H9 (cell line): ENCODE results near the gene OR4D2. TPM values are rescaled to one million over a fixed set of nuclear protein-coding genes. Genes with fewer than 3 reads are reported as not detected.

Experiments
- DNase-seq: peaks from one replicate; pipeline ENCODE4 v3.0.0-alpha.2; 2017
- H2AFZ ChIP-seq: one replicate; pipeline ENCODE4 v1.6.1; 2013; ENCODE audit warnings: mild to moderate bottlenecking, low read length, control low read depth, moderate library complexity
- H2AK5ac ChIP-seq: 2 replicates; pipeline ENCODE4 v1.6.1; 2013; ENCODE audit warnings: low read length, control low read depth, mixed read lengths; ENCODE audit not compliant: insufficient read length
- H2BK120ac ChIP-seq: one replicate; pipeline ENCODE4 v1.6.1; 2013; ENCODE audit warnings: low read depth, mild to moderate bottlenecking, low read length, control low read depth, inconsistent platforms; ENCODE audit not compliant: poor library complexity, severe bottlenecking
- H2BK12ac ChIP-seq: 2 replicates; pipeline ENCODE4 v1.6.1; 2013; ENCODE audit warnings: low read length, control low read depth, mixed read lengths, low read depth; ENCODE audit not compliant: insufficient read length
- H2BK15ac ChIP-seq: 2 replicates; pipeline ENCODE4 v1.6.1; 2013; ENCODE audit warnings: low read depth, low read length, control low read depth
- H2BK20ac ChIP-seq: one replicate; pipeline ENCODE4 v1.6.1; 2013; ENCODE audit warnings: low read depth, mild to moderate bottlenecking, low read length, control low read depth, inconsistent platforms; ENCODE audit not compliant: poor library complexity, severe bottlenecking
- H2BK5ac ChIP-seq: 2 replicates; pipeline ENCODE4 v1.6.1; 2013; ENCODE audit warnings: low read length, control low read depth, mixed read lengths; ENCODE audit not compliant: insufficient read length
- H3K14ac ChIP-seq: 2 replicates; pipeline ENCODE4 v1.6.1; 2013; ENCODE audit warnings: low read length, control low read depth; ENCODE audit not compliant: insufficient read depth
- H3K18ac ChIP-seq: 2 replicates; pipeline ENCODE4 v1.6.1; 2013; ENCODE audit warnings: low read depth, mild to moderate bottlenecking, mixed read lengths, low read length, control low read depth; ENCODE audit not compliant: insufficient read length
- H3K23ac ChIP-seq: 2 replicates; pipeline ENCODE4 v1.6.1; 2013; ENCODE audit warnings: low read length, control low read depth, mixed read lengths, low read depth; ENCODE audit not compliant: insufficient read length
- H3K23me2 ChIP-seq: 2 replicates; pipeline ENCODE4 v1.6.1; 2013; ENCODE audit warnings: low read depth, mild to moderate bottlenecking, mixed read lengths, low read length, control low read depth; ENCODE audit not compliant: insufficient read length, poor library complexity, severe bottlenecking
- H3K27ac ChIP-seq: 2 replicates; pipeline ENCODE4 v1.5.1; 2013; ENCODE audit warnings: low read length, control low read depth, mixed read lengths, low read depth; ENCODE audit not compliant: insufficient read length
- H3K27me3 ChIP-seq: 2 replicates; pipeline ENCODE4 v1.6.1; 2013; ENCODE audit warnings: low read length, control low read depth, inconsistent platforms; ENCODE audit not compliant: insufficient read depth
- H3K4ac ChIP-seq: 2 replicates; pipeline ENCODE4 v1.6.1; 2013; ENCODE audit warnings: low read depth, mild to moderate bottlenecking, control low read depth, inconsistent platforms, low read length, moderate library complexity
- H3K4me1 ChIP-seq: 2 replicates; pipeline ENCODE4 v1.6.1; 2013; ENCODE audit warnings: low read length, control low read depth, inconsistent platforms; ENCODE audit not compliant: insufficient read depth
- H3K4me2 ChIP-seq: 2 replicates; pipeline ENCODE4 v1.6.1; 2013; ENCODE audit warnings: low read length, control low read depth, mixed read lengths; ENCODE audit not compliant: insufficient read length, insufficient read depth
- H3K56ac ChIP-seq: 2 replicates; pipeline ENCODE4 v1.6.1; 2013; ENCODE audit warnings: low read depth, mild to moderate bottlenecking, mixed read lengths, low read length, control low read depth; ENCODE audit not compliant: insufficient read length
- H3K79me1 ChIP-seq: 2 replicates; pipeline ENCODE4 v1.6.1; 2013; ENCODE audit warnings: low read depth, mild to moderate bottlenecking, moderate library complexity, low read length, control low read depth, inconsistent platforms; ENCODE audit not compliant: insufficient read depth, poor library complexity, severe bottlenecking
- H3K79me2 ChIP-seq: 2 replicates; pipeline ENCODE4 v1.6.1; 2013; ENCODE audit warnings: low read length, control low read depth, inconsistent platforms; ENCODE audit not compliant: insufficient read depth
- H3K9ac ChIP-seq: 2 replicates; pipeline ENCODE4 v1.6.1; 2013; ENCODE audit warnings: low read length, control low read depth, mixed read lengths; ENCODE audit not compliant: insufficient read length; ENCODE audit errors: extremely low read depth
- H3K9me3 ChIP-seq: one replicate; pipeline ENCODE4 v1.6.1; 2013; ENCODE audit warnings: low read depth, low read length, inconsistent platforms; ENCODE audit not compliant: control insufficient read depth
- H3T11ph ChIP-seq: one replicate; pipeline ENCODE4 v1.6.1; 2013; ENCODE audit warnings: mild to moderate bottlenecking, low read length, control low read depth, inconsistent platforms
- H4K20me1 ChIP-seq: one replicate; pipeline ENCODE4 v1.6.1; 2013; ENCODE audit not compliant: control insufficient read depth, insufficient read length, insufficient read depth
- H4K5ac ChIP-seq: 2 replicates; pipeline ENCODE4 v1.6.1; 2013; ENCODE audit warnings: low read depth, mild to moderate bottlenecking, mixed read lengths, low read length, control low read depth; ENCODE audit not compliant: insufficient read length
- H4K8ac ChIP-seq: replicated peaks from 2 replicates; pipeline ENCODE4 v1.6.1; 2013; ENCODE audit warnings: low read length, control low read depth, mixed read lengths, low read depth; ENCODE audit not compliant: insufficient read length
- H4K91ac ChIP-seq: 2 replicates; pipeline ENCODE4 v1.6.1; 2013; ENCODE audit warnings: low read depth, mild to moderate bottlenecking, moderate library complexity, mixed read lengths, low read length, control low read depth; ENCODE audit not compliant: insufficient read length
- H3K27ac Mint-ChIP-seq, 3 experiments: 2 replicates in 2 of 3; 3 replicates in 1 of 3; pipeline ENCODE4 v1.8.0; 2020 to 2021; ENCODE audit warnings: mixed read lengths in 3 of 3, mild to moderate bottlenecking in 1 of 3, moderate library complexity in 1 of 3
- H3K27me3 Mint-ChIP-seq: 2 replicates; pipeline ENCODE4 v1.8.0; 2021; ENCODE audit warnings: low read depth, mild to moderate bottlenecking, moderate library complexity, mixed read lengths
- H3K36me3 Mint-ChIP-seq, 3 experiments: 2 replicates in 2 of 3; 3 replicates in 1 of 3; pipeline ENCODE4 v1.8.0; 2020 to 2021; ENCODE audit warnings: low read depth in 3 of 3, mixed read lengths in 3 of 3; ENCODE audit not compliant: insufficient read depth in 1 of 3
- H3K4me1 Mint-ChIP-seq, 2 experiments: 2 replicates each; pipeline ENCODE4 v1.8.0; 2020; ENCODE audit warnings: mixed read lengths in 2 of 2
- H3K4me3 Mint-ChIP-seq, 2 experiments: 2 replicates in 1 of 2; 3 replicates in 1 of 2; pipeline ENCODE4 v1.8.0; 2020 to 2021; ENCODE audit warnings: mild to moderate bottlenecking in 2 of 2, mixed read lengths in 2 of 2, moderate library complexity in 1 of 2
- H3K9me3 Mint-ChIP-seq, 2 experiments: 2 replicates in 1 of 2; 3 replicates in 1 of 2; pipeline ENCODE4 v1.8.0; 2020; ENCODE audit warnings: mild to moderate bottlenecking in 2 of 2, mixed read lengths in 2 of 2, moderate library complexity in 1 of 2
- CTCF ChIP-seq: fragments of 200-600 bp; sonication (generic); conservative IDR thresholded peaks from 3 replicates; pipeline ENCODE4 v1.8.0; 2021; ENCODE audit warnings: antibody characterized with exemption, mild to moderate bottlenecking
- WGBS: extraction: QIAGEN DNeasy Blood & Tissue Kit; methylation state at CpG from one replicate; pipeline ENCODE4 v1.1.7; 2013; ENCODE audit warnings: missing lambda C conversion rate, low lambda C conversion rate, mixed read lengths; ENCODE audit not compliant: insufficient read length; ENCODE audit errors: extremely low coverage; 5-methylcytosine and 5-hydroxymethylcytosine counted together
- total RNA-seq: library from RNA; stranded (reverse); gene quantifications from 2 replicates; pipeline ENCODE4 v1.2.1, GENCODE V29; 2021

OR4D2 gene
- total RNA-seq, 1 experiment from 2014 or later: not detected

GRCh38 chr17:58208344-58208743 lies 41.6 kb downstream of the OR4D2 start:
- Mint-ChIP-seq H3K4me3 (no peak overlapping the region), H3K27me3 (no peaks in the 10 kb centered on the region), H3K36me3 (peaks cover 9 to 42% (median 32%) of the 10 kb centered on the region in 3 experiments; a peak in 6 of 7 replicates), H3K27ac (no peak overlapping the region), H3K4me1 (no peaks in the 10 kb centered on the region), H3K9me3 (no peaks in the 10 kb centered on the region)
- H3K27me3 ChIP-seq: no peaks in the 10 kb centered on the region
- no peak overlapping the region for H3K56ac ChIP-seq
- no peak overlapping the region for H2AFZ ChIP-seq
- DNase-seq: peak; percentile 16
- no peak overlapping the region for H3K14ac ChIP-seq
- H3K79me1 ChIP-seq: no peaks in the 10 kb centered on the region
- H4K20me1 ChIP-seq: no peaks in the 10 kb centered on the region
- no peak overlapping the region for H2BK120ac ChIP-seq
- no peaks in the 10 kb centered on the region for H3K23me2 ChIP-seq
- no peaks in the 10 kb centered on the region for H3K79me2 ChIP-seq
- no peak for TF ChIP-seq CTCF
- no peak overlapping the region for H3K9ac ChIP-seq
- no peak overlapping the region for H4K5ac ChIP-seq
- no peak overlapping the region for H2AK5ac ChIP-seq
- H4K8ac ChIP-seq: no peak overlapping the region
- no peak overlapping the region for H2BK5ac ChIP-seq
- no peak overlapping the region for H3K23ac ChIP-seq
- H2BK15ac ChIP-seq: no peak overlapping the region
- no peaks in the 10 kb centered on the region for H3K4me1 ChIP-seq
- no peak overlapping the region for H2BK20ac ChIP-seq
- H3K4me2 ChIP-seq: no peak overlapping the region
- no CpG with 5 or more reads among the region's 5 CpGs for WGBS
- H4K91ac ChIP-seq: no peak overlapping the region
- no peak overlapping the region for H3K4ac ChIP-seq
- H3K27ac ChIP-seq: no peak overlapping the region
- no peak overlapping the region for H3K18ac ChIP-seq
- H3T11ph ChIP-seq: no peak overlapping the region
- no peaks in the 10 kb centered on the region for H3K9me3 ChIP-seq
- no peak overlapping the region for H2BK12ac ChIP-seq
